OCI-LY3 (cell line): Measurements from ENCODE around the gene PLK1.

Experiments used
- CTCF ChIP-seq: fragments of 200-600, 300-600 bp; sonication (generic); IDR thresholded peaks from 2 replicates; pipeline ENCODE4 v1.5.1; 2014; ENCODE audit warnings: antibody characterized with exemption, low read length, low read depth
- EZH2phosphoT487 ChIP-seq: fragments of 200-600 bp; shearing (Covaris generic); IDR thresholded peaks from 2 replicates; pipeline ENCODE4 v1.6.1; 2018; ENCODE audit warnings: antibody characterized with exemption, mixed run types, low read depth

GRCh38 chr16:23716484-23716883 lies 37.8 kb downstream of the PLK1 start:
- TF ChIP-seq CTCF (no peak), EZH2phosphoT487 (no peak)
